ENCODE results near the gene ARL8B. TPM values are rescaled to one million over a fixed set of nuclear protein-coding genes. Genes with fewer than 3 reads are reported as not detected.
"Not testable (repeated sequence)": the region's sequence is repeated elsewhere in the genome, so short reads cannot be mapped to it uniquely, and the experiment has no call there.

ARL8B gene
- polyA plus RNA-seq, 3 donors = 46.6 to 121 (median 101) TPM

DNA sequence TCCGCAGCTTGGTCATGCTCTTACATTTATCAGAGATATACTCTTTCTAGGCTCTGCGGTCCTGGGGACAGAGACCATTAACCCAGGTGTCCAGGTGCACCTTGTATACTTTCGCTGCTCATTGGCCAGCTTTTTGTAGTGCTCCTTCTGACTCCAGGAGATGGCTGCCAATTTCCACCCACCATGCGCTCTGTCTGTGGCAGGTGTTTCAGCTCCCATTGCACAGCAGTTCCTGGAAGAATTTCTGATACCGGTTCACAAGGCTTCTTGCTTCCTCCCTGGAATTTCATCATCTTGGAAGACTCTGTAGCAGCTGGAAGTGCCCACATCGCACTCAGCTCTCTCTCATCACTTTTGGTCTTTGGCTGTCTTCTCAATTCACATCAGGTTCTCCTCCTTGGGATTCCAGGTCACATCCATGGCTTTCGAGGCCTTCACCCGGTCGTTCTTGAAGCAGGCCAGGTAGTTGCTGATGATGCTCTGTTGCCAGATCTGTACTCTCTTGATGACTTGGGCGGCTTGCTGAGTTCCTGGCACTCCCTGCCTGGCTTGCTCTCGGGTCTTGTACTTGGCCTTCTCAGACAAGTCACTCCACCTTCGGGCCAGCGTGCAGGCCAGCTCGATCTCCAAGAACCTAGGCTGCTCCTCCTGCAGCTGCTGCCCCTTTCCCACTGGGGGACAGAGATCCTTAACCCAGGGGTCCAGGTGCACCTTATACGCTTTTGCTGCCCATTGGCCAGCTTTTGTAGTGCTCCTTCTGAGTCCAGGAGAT, 41.1 kb upstream of the ARL8B start:
- Mint-ChIP-seq H3K9me3 (peaks cover 0 to 2% (median 0%) of the 10 kb centered on the region in 7 donors), H3K4me1 (peaks cover 6% of the 10 kb centered on the region), H3K4me3 (no peak overlapping the region), H3K36me3 (no peaks in the 10 kb centered on the region), H3K27me3 (ENCODE audit: low read depth in 3 of 3) (peaks cover 4 to 6% (median 5%) of the 10 kb centered on the region in 3 donors), H3K27ac (no peak overlapping the region)
- Histone ChIP-seq H3K9ac (ENCODE audit: insufficient read depth, low read length, poor library complexity, severe bottlenecking) (no peak overlapping the region), H2AFZ (ENCODE audit: insufficient read depth, low read depth, low read length, poor library complexity, severe bottlenecking) (no peak overlapping the region), H3K9me3 (replicated peaks in 1 of 2; ENCODE audit: control insufficient read depth in 1 of 2, insufficient read depth in 1 of 2, low read length in 2 of 2) (no peaks in the 10 kb centered on the region), H3K27ac (ENCODE audit: low read depth in 1 of 2, low read length in 2 of 2) (no peak overlapping the region), H3K4me3 (replicated peaks in 1 of 3; ENCODE audit: low read depth in 2 of 3, low read length in 3 of 3) (no peak overlapping the region), H3K4me2 (replicated peaks; ENCODE audit: extremely low read depth, low read length, poor library complexity, severe bottlenecking) (no peak overlapping the region), H3K36me3 (replicated peaks in 1 of 2; ENCODE audit: control insufficient read depth in 1 of 2, insufficient read depth in 2 of 2, low read length in 2 of 2) (no peaks in the 10 kb centered on the region), H3K27me3 (ENCODE audit: control insufficient read depth in 2 of 2, insufficient read depth in 2 of 2, low read length in 2 of 2) (no peaks in the 10 kb centered on the region), H4K20me1 (ENCODE audit: insufficient read depth, low read length) (no peaks in the 10 kb centered on the region), H3K4me1 (ENCODE audit: control insufficient read depth in 1 of 2, insufficient read depth in 2 of 2, low read length in 2 of 2) (no peaks in the 10 kb centered on the region), H3K79me2 (ENCODE audit: insufficient read depth, low read length) (no peaks in the 10 kb centered on the region)
- no peak for TF ChIP-seq CTCF (IDR thresholded peaks at IDR 0.05)
- intact Hi-C loops (cut with micrococcal nuclease) = no loop called here
- no peak for DNase-seq
- WGBS (ENCODE audit: insufficient coverage) = 92% methylated on average over 13 of the region's 15 CpGs

GRCh38 chr3:5081973-5082788, 39.9 kb upstream of the ARL8B start:
- H2AFZ ChIP-seq (ENCODE audit: insufficient read depth, low read depth, low read length, poor library complexity, severe bottlenecking); H3K4me1 ChIP-seq (ENCODE audit: control insufficient read depth in 1 of 2, insufficient read depth in 2 of 2, low read length in 2 of 2); H3K9ac ChIP-seq (ENCODE audit: insufficient read depth, low read length, poor library complexity, severe bottlenecking); H3K4me1 Mint-ChIP-seq; H3K27me3 ChIP-seq (ENCODE audit: control insufficient read depth in 2 of 2, insufficient read depth in 2 of 2, low read length in 2 of 2); DNase-seq; H3K27me3 Mint-ChIP-seq (ENCODE audit: low read depth in 3 of 3); H3K27ac ChIP-seq (ENCODE audit: low read depth in 1 of 2, low read length in 2 of 2); H3K9me3 ChIP-seq (replicated peaks in 1 of 2; ENCODE audit: control insufficient read depth in 1 of 2, insufficient read depth in 1 of 2, low read length in 2 of 2); H3K9me3 Mint-ChIP-seq; H3K4me2 ChIP-seq (replicated peaks; ENCODE audit: extremely low read depth, low read length, poor library complexity, severe bottlenecking); H3K27ac Mint-ChIP-seq; H3K4me3 Mint-ChIP-seq; H4K20me1 ChIP-seq (ENCODE audit: insufficient read depth, low read length); H3K79me2 ChIP-seq (ENCODE audit: insufficient read depth, low read length); H3K4me3 ChIP-seq (replicated peaks in 1 of 3; ENCODE audit: low read depth in 2 of 3, low read length in 3 of 3); H3K36me3 Mint-ChIP-seq; H3K36me3 ChIP-seq (replicated peaks in 1 of 2; ENCODE audit: control insufficient read depth in 1 of 2, insufficient read depth in 2 of 2, low read length in 2 of 2); intact Hi-C loops (cut with micrococcal nuclease): not testable (repeated sequence)
- WGBS (ENCODE audit: insufficient coverage) = 87% methylated on average over 11 of the region's 18 CpGs

Data from CD14-positive monocyte (primary cell).